IMR-90 (cell line): Measurements from ENCODE around the gene CTNS. TPM values are rescaled to one million over a fixed set of nuclear protein-coding genes. Genes with fewer than 3 reads are reported as not detected.

Experiments used
- ATAC-seq: fragments of 200-7000 bp; cut with Tn5 transposase; 2 replicates; pipeline ENCODE4 v1.9.1; 2020; ENCODE audit warnings: low read depth, mild to moderate bottlenecking, moderate library complexity
- BruUV-seq: library from RNA; stranded (reverse); fragments of 400-500 nt; replicated peaks from 2 replicates; lab custom pipeline; 2021; lab: Mats Ljungman, UMichigan
- CTCF ChIA-PET: fragments of 300-600 bp; formaldehyde crosslinking; extraction: SDS; loops from one replicate; lab custom pipeline; 2021; ENCODE audit warnings: antibody characterized with exemption; lab: Yijun Ruan, JAX
- POLR2A ChIA-PET: fragments of 300-600 bp; sonication (Branson Sonifier 250); formaldehyde crosslinking; loops from one replicate; lab custom pipeline; 2022; ENCODE audit warnings: antibody characterized with exemption; ENCODE audit not compliant: unreplicated experiment; lab: Charles Lee
- DNase-seq: peaks from one replicate; pipeline ENCODE4 v3.0.0; 2013
- H2AFZ ChIP-seq: replicated peaks from 2 replicates; pipeline ENCODE3; 2013; ENCODE audit warnings: low read length, mild to moderate bottlenecking; ENCODE audit not compliant: poor library complexity
- H2AK5ac ChIP-seq: 2 replicates; pipeline ENCODE4 v1.6.1; 2013; ENCODE audit warnings: low read depth, low read length, inconsistent platforms
- H2AK9ac ChIP-seq: replicated peaks from 2 replicates; pipeline ENCODE3; 2013; ENCODE audit warnings: mild to moderate bottlenecking, low read depth, low read length, moderate library complexity; ENCODE audit not compliant: poor library complexity
- H2BK120ac ChIP-seq: 2 replicates; pipeline ENCODE4 v1.6.1; 2013; ENCODE audit warnings: low read depth, low read length, inconsistent platforms
- H2BK15ac ChIP-seq: 3 replicates; pipeline ENCODE4 v1.6.1; 2013; ENCODE audit warnings: low read depth, low read length, inconsistent platforms
- H2BK20ac ChIP-seq: 2 replicates; pipeline ENCODE4 v1.6.1; 2013; ENCODE audit warnings: low read depth, mild to moderate bottlenecking, inconsistent platforms, low read length, moderate library complexity
- H2BK5ac ChIP-seq: 2 replicates; pipeline ENCODE4 v1.6.1; 2013; ENCODE audit warnings: mild to moderate bottlenecking, low read depth, low read length, inconsistent platforms; ENCODE audit not compliant: poor library complexity, severe bottlenecking
- H3K14ac ChIP-seq: replicated peaks from 2 replicates; pipeline ENCODE4 v1.6.1; 2013; ENCODE audit warnings: low read depth, low read length, inconsistent platforms
- H3K18ac ChIP-seq: 2 replicates; pipeline ENCODE4 v1.6.1; 2013; ENCODE audit warnings: low read depth, low read length, control low read depth
- H3K23ac ChIP-seq: 2 replicates; pipeline ENCODE4 v1.6.1; 2013; ENCODE audit warnings: low read depth, low read length, inconsistent platforms
- H3K27ac ChIP-seq: 2 replicates; pipeline ENCODE4 v1.5.1; 2013; ENCODE audit warnings: mild to moderate bottlenecking, control low read depth, low read length; ENCODE audit not compliant: insufficient read depth
- H3K27me3 ChIP-seq: 2 replicates; pipeline ENCODE4 v1.6.1; 2013; ENCODE audit warnings: low read length; ENCODE audit not compliant: control insufficient read depth, insufficient read depth
- H3K36me3 ChIP-seq: 2 replicates; pipeline ENCODE4 v1.6.1; 2013; ENCODE audit warnings: low read length, mixed read lengths; ENCODE audit not compliant: control insufficient read depth, insufficient read depth
- H3K4ac ChIP-seq: 2 replicates; pipeline ENCODE4 v1.6.1; 2013; ENCODE audit warnings: low read depth, low read length, inconsistent platforms
- H3K4me1 ChIP-seq: 2 replicates; pipeline ENCODE4 v1.6.1; 2013; ENCODE audit warnings: low read length, mixed read lengths; ENCODE audit not compliant: control insufficient read depth, insufficient read depth
- H3K4me2 ChIP-seq: 2 replicates; pipeline ENCODE4 v1.6.1; 2013; ENCODE audit warnings: low read depth, mild to moderate bottlenecking, control low read depth, low read length, moderate library complexity
- H3K4me3 ChIP-seq: 2 replicates; pipeline ENCODE4 v1.5.1; 2013; ENCODE audit warnings: low read depth, mild to moderate bottlenecking, control low read depth, low read length, moderate library complexity; ENCODE audit not compliant: insufficient read depth
- H3K56ac ChIP-seq: 2 replicates; pipeline ENCODE4 v1.6.1; 2013; ENCODE audit warnings: low read length, inconsistent platforms; ENCODE audit not compliant: insufficient read depth; ENCODE audit errors: extremely low read depth
- H3K79me1 ChIP-seq, 2 experiments: 2 replicates each; pipeline ENCODE4 v1.6.1; 2013; ENCODE audit warnings: low read length in 2 of 2, inconsistent platforms in 1 of 2, low read depth in 1 of 2
- H3K9ac ChIP-seq: 2 replicates; pipeline ENCODE4 v1.6.1; 2013; ENCODE audit warnings: low read depth, low read length, control low read depth
- H3K9me1 ChIP-seq: 2 replicates; pipeline ENCODE4 v1.6.1; 2013; ENCODE audit warnings: low read length, inconsistent platforms; ENCODE audit not compliant: insufficient read depth
- H3K9me3 ChIP-seq: 2 replicates; pipeline ENCODE4 v1.6.1; 2013; ENCODE audit warnings: low read length; ENCODE audit not compliant: control insufficient read depth, insufficient read depth
- H4K20me1 ChIP-seq: 2 replicates; pipeline ENCODE4 v1.6.1; 2013; ENCODE audit warnings: low read length, inconsistent platforms; ENCODE audit not compliant: insufficient read depth
- H4K5ac ChIP-seq: 2 replicates; pipeline ENCODE4 v1.6.1; 2013; ENCODE audit warnings: mild to moderate bottlenecking, low read depth, low read length, control low read depth
- H4K8ac ChIP-seq, 2 experiments: 2 replicates each; pipeline ENCODE4 v1.6.1; 2013; ENCODE audit warnings: low read depth in 2 of 2, low read length in 2 of 2, control low read depth in 1 of 2, inconsistent platforms in 1 of 2
- H4K91ac ChIP-seq: 2 replicates; pipeline ENCODE4 v1.6.1; 2013; ENCODE audit warnings: low read depth, low read length, inconsistent platforms; ENCODE audit not compliant: insufficient read depth
- BHLHE40 ChIP-seq: fragments of 150-350 bp; IDR thresholded peaks from 2 replicates; pipeline ENCODE4 v1.6.1; 2016; ENCODE audit warnings: mild to moderate bottlenecking, low read depth, low read length
- CEBPB ChIP-seq: IDR thresholded peaks from 2 replicates; pipeline ENCODE4 v1.6.1; 2012; ENCODE audit warnings: low read depth, low read length, improper control_type of control experiment
- ELK1 ChIP-seq: fragments of 150-350 bp; IDR thresholded peaks from 2 replicates; pipeline ENCODE4 v1.6.1; 2016; ENCODE audit warnings: low read depth, mild to moderate bottlenecking, low read length, moderate library complexity, borderline replicate concordance
- FOS ChIP-seq: fragments of 150-350 bp; IDR thresholded peaks from 2 replicates; pipeline ENCODE4 v1.6.1; 2016; ENCODE audit warnings: low read depth, low read length
- MAFK ChIP-seq: IDR thresholded peaks from 2 replicates; pipeline ENCODE4 v1.6.1; 2012; ENCODE audit warnings: low read depth, low read length, improper control_type of control experiment
- MAZ ChIP-seq: IDR thresholded peaks from 2 replicates; pipeline ENCODE4 v1.6.1; 2012; ENCODE audit warnings: low read depth, mild to moderate bottlenecking, low read length, improper control_type of control experiment, moderate library complexity, borderline replicate concordance
- MXI1 ChIP-seq: IDR thresholded peaks from 2 replicates; pipeline ENCODE4 v1.6.1; 2012; ENCODE audit warnings: low read depth, mild to moderate bottlenecking, low read length, moderate library complexity, borderline replicate concordance
- NFE2L2 ChIP-seq: fragments of 150-350 bp; IDR thresholded peaks from 2 replicates; pipeline ENCODE4 v1.6.1; 2016; ENCODE audit warnings: low read depth, mild to moderate bottlenecking, low read length
- POLR2A ChIP-seq: IDR thresholded peaks from 2 replicates; pipeline ENCODE4 v1.6.1; 2012; ENCODE audit warnings: mild to moderate bottlenecking, low read depth, low read length
- RAD21 ChIP-seq: IDR thresholded peaks from 2 replicates; pipeline ENCODE4 v1.6.1; 2012; ENCODE audit warnings: low read length, improper control_type of control experiment
- RCOR1 ChIP-seq: IDR thresholded peaks from 2 replicates; pipeline ENCODE4 v1.6.1; 2012; ENCODE audit warnings: mild to moderate bottlenecking, low read length, improper control_type of control experiment; ENCODE audit not compliant: insufficient replicate concordance
- RFX5 ChIP-seq: IDR thresholded peaks from 2 replicates; pipeline ENCODE4 v1.8.0; 2012; ENCODE audit warnings: low read depth, mild to moderate bottlenecking, low read length, moderate library complexity
- SMC3 ChIP-seq: fragments of 150-350 bp; IDR thresholded peaks from 2 replicates; pipeline ENCODE4 v1.6.1; 2016; ENCODE audit warnings: low read depth, mild to moderate bottlenecking, antibody characterized with exemption, low read length, moderate library complexity
- USF2 ChIP-seq: fragments of 150-350 bp; IDR thresholded peaks from 2 replicates; pipeline ENCODE4 v1.6.1; 2017; ENCODE audit warnings: mild to moderate bottlenecking, antibody characterized with exemption, low read length, low read depth
- WGBS, 2 experiments: methylation state at CpG; one replicate each; pipeline versions ENCODE4 v1.1.5 to v1.1.7; 2013; ENCODE audit warnings: missing lambda C conversion rate in 2 of 2; ENCODE audit not compliant: insufficient read length in 1 of 2; ENCODE audit errors: extremely low coverage in 2 of 2; 5-methylcytosine and 5-hydroxymethylcytosine counted together
- dilution Hi-C: fragments of 300-500 bp; cut with HindIII; formaldehyde crosslinking; loops from one replicate; pipeline ENCODE4 v1.14.3; 2018; ENCODE audit warnings: low sequenced_read_pairs; ENCODE audit not compliant: unreplicated experiment
- in situ Hi-C: fragments of 300-500 bp; cut with MboI; formaldehyde crosslinking; loops from 3 replicates; pipeline ENCODE4 v1.14.3; 2019; ENCODE audit warnings: low sequenced_read_pairs, inconsistent platforms, mixed read lengths
- intact Hi-C: fragments of 100-400 bp; cut with micrococcal nuclease; formaldehyde crosslinking; loops from 2 replicates; pipeline ENCODE4 v1.10.0; 2022
- polyA plus RNA-seq, 3 experiments: library from polyadenylated mRNA; depleted of rRNA; stranded (reverse); fragments of >200 nt; gene quantifications; 2 replicates each; pipeline ENCODE4 v1.2.3, GENCODE V29; 2012; ENCODE audit warnings: low replicate concordance in 1 of 3
- total RNA-seq: library from RNA; depleted of rRNA; stranded (reverse); fragments of >200 nt; gene quantifications from 2 replicates; pipeline ENCODE4 v1.2.3, GENCODE V29; 2012
- TF ChIP-seq, protein P1 (sequence below): conservative IDR thresholded peaks from 2 replicates; pipeline ENCODE4 v1.5.1; 2012; ENCODE audit warnings: mild to moderate bottlenecking, low read depth, low read length, improper control_type of control experiment

CTNS gene
- total and polyA plus RNA-seq, 2 of the 4 experiments (the other 2 are of a cell fraction), result 4.7 to 5.3 TPM

- CTCF ChIA-PET, result no interaction called here
- in situ Hi-C loops, result no loop called here
Measured at GRCh38 chr17:3679531-3680126, 43.1 kb downstream of the CTNS start.

More at GRCh38 chr17:3679531-3680126, 43.1 kb downstream of the CTNS start:
- H3K23ac ChIP-seq, result no peak overlapping the region
- H3K9ac ChIP-seq, result no peak overlapping the region
- no peak overlapping the region for H2AK5ac ChIP-seq
- 58% methylated on average over 15 of the region's 20 CpGs; no CpG with 5 or more reads in 1 of the 2 experiments for WGBS, 2 experiments
- H2AFZ ChIP-seq, result no peak overlapping the region
- no peak overlapping the region for H4K8ac ChIP-seq
- intact Hi-C loops (loop anchor here (5.0 kb wide), 1 partner anchor 43 kb away; the partner anchor contains the start of gene HASPIN), dilution Hi-C loops (no loop called here)
- no peak overlapping the region for H3K56ac ChIP-seq
- H3K14ac ChIP-seq, result no peak overlapping the region
- no peak overlapping the region for H3K27ac ChIP-seq
- no peaks in the 10 kb centered on the region for H3K9me3 ChIP-seq
- no peak overlapping the region for H2AK9ac ChIP-seq
- H3K79me1 ChIP-seq, result no peaks in the 10 kb centered on the region
- H3K9me1 ChIP-seq, result no peaks in the 10 kb centered on the region
- H3K36me3 ChIP-seq, result no peaks in the 10 kb centered on the region
- H3K4me2 ChIP-seq, result no peak overlapping the region
- no peak overlapping the region for H3K4ac ChIP-seq
- no peak overlapping the region for H2BK20ac ChIP-seq
- DNase-seq (no peak), ATAC-seq (no peak)
- no peak overlapping the region for H2BK120ac ChIP-seq
- no peak overlapping the region for H2BK5ac ChIP-seq
- TF ChIP-seq RFX5 (no peak), RAD21 (no peak), BHLHE40 (no peak), FOS (no peak), POLR2A (no peak), CEBPB (no peak), MAFK (no peak), ELK1 (no peak), NFE2L2 (no peak), USF2 (no peak), RCOR1 (no peak), MXI1 (no peak), SMC3 (no peak), MAZ (no peak)
- TF ChIP-seq, protein P1, sequence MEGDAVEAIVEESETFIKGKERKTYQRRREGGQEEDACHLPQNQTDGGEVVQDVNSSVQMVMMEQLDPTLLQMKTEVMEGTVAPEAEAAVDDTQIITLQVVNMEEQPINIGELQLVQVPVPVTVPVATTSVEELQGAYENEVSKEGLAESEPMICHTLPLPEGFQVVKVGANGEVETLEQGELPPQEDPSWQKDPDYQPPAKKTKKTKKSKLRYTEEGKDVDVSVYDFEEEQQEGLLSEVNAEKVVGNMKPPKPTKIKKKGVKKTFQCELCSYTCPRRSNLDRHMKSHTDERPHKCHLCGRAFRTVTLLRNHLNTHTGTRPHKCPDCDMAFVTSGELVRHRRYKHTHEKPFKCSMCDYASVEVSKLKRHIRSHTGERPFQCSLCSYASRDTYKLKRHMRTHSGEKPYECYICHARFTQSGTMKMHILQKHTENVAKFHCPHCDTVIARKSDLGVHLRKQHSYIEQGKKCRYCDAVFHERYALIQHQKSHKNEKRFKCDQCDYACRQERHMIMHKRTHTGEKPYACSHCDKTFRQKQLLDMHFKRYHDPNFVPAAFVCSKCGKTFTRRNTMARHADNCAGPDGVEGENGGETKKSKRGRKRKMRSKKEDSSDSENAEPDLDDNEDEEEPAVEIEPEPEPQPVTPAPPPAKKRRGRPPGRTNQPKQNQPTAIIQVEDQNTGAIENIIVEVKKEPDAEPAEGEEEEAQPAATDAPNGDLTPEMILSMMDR, result no peak
- H4K5ac ChIP-seq, result no peak overlapping the region
- BruUV-seq, result no TSS peak
- H4K91ac ChIP-seq, result no peak overlapping the region
- no peak overlapping the region for H3K4me3 ChIP-seq
- H2BK15ac ChIP-seq, result no peak overlapping the region
- H4K20me1 ChIP-seq, result no peaks in the 10 kb centered on the region
- POLR2A ChIA-PET, result no interaction called here
- no peak overlapping the region for H3K18ac ChIP-seq
- H3K27me3 ChIP-seq, result peaks cover 6% of the 10 kb centered on the region; the same call in 1 of the 2 replicates
- H3K4me1 ChIP-seq, result no peaks in the 10 kb centered on the region
